Glomerular visceral epithelial cell (primary cell): ENCODE data around the gene EIF3C.
"Not testable (repeated sequence)": the region's sequence is repeated elsewhere in the genome, so short reads cannot be mapped to it uniquely, and the experiment has no call there.

Experiments used
- DNase-seq: peaks from one replicate; pipeline ENCODE4 v3.0.0-alpha.2; 2016; ENCODE audit errors: extremely low spot score

The EIF3C gene

GRCh38 chr16:28746618-28747350 lies 35.5 kb downstream of the EIF3C start:
- DNase-seq = not testable (repeated sequence)

- not testable (repeated sequence) for DNase-seq
Measured at GRCh38 chr16:28749997-28750465, 38.8 kb downstream of the EIF3C start.

GRCh38 chr16:28750469-28751067 lies 39.3 kb downstream of the EIF3C start:
- DNase-seq = not testable (repeated sequence)

GRCh38 chr16:28751487-28751886 lies 40.2 kb downstream of the EIF3C start, which contains the start of gene NPIPB9:
TSS of gene NPIPB9 (plus strand) at chr16:28751787.
- not testable (repeated sequence) for DNase-seq

GRCh38 chr16:28781697-28782096 lies 70.4 kb downstream of the EIF3C start:
- DNase-seq = not testable (repeated sequence)

- not testable (repeated sequence) for DNase-seq
Measured at GRCh38 chr16:28782357-28782756, 71.1 kb downstream of the EIF3C start.
